H9 (cell line): Measurements from ENCODE around the gene SPCS2. TPM values are rescaled to one million over a fixed set of nuclear protein-coding genes. Genes with fewer than 3 reads are reported as not detected.

ENCODE experiments used
- DNase-seq: peaks from one replicate; pipeline ENCODE4 v3.0.0-alpha.2; 2017
- H2AFZ ChIP-seq: one replicate; pipeline ENCODE4 v1.6.1; 2013; ENCODE audit warnings: mild to moderate bottlenecking, low read length, control low read depth, moderate library complexity
- H2AK5ac ChIP-seq: 2 replicates; pipeline ENCODE4 v1.6.1; 2013; ENCODE audit warnings: low read length, control low read depth, mixed read lengths; ENCODE audit not compliant: insufficient read length
- H2BK120ac ChIP-seq: one replicate; pipeline ENCODE4 v1.6.1; 2013; ENCODE audit warnings: low read depth, mild to moderate bottlenecking, low read length, control low read depth, inconsistent platforms; ENCODE audit not compliant: poor library complexity, severe bottlenecking
- H2BK12ac ChIP-seq: 2 replicates; pipeline ENCODE4 v1.6.1; 2013; ENCODE audit warnings: low read length, control low read depth, mixed read lengths, low read depth; ENCODE audit not compliant: insufficient read length
- H2BK15ac ChIP-seq: 2 replicates; pipeline ENCODE4 v1.6.1; 2013; ENCODE audit warnings: low read depth, low read length, control low read depth
- H2BK20ac ChIP-seq: one replicate; pipeline ENCODE4 v1.6.1; 2013; ENCODE audit warnings: low read depth, mild to moderate bottlenecking, low read length, control low read depth, inconsistent platforms; ENCODE audit not compliant: poor library complexity, severe bottlenecking
- H2BK5ac ChIP-seq: 2 replicates; pipeline ENCODE4 v1.6.1; 2013; ENCODE audit warnings: low read length, control low read depth, mixed read lengths; ENCODE audit not compliant: insufficient read length
- H3K14ac ChIP-seq: 2 replicates; pipeline ENCODE4 v1.6.1; 2013; ENCODE audit warnings: low read length, control low read depth; ENCODE audit not compliant: insufficient read depth
- H3K18ac ChIP-seq: 2 replicates; pipeline ENCODE4 v1.6.1; 2013; ENCODE audit warnings: low read depth, mild to moderate bottlenecking, mixed read lengths, low read length, control low read depth; ENCODE audit not compliant: insufficient read length
- H3K23ac ChIP-seq: 2 replicates; pipeline ENCODE4 v1.6.1; 2013; ENCODE audit warnings: low read length, control low read depth, mixed read lengths, low read depth; ENCODE audit not compliant: insufficient read length
- H3K23me2 ChIP-seq: 2 replicates; pipeline ENCODE4 v1.6.1; 2013; ENCODE audit warnings: low read depth, mild to moderate bottlenecking, mixed read lengths, low read length, control low read depth; ENCODE audit not compliant: insufficient read length, poor library complexity, severe bottlenecking
- H3K27ac ChIP-seq: 2 replicates; pipeline ENCODE4 v1.5.1; 2013; ENCODE audit warnings: low read length, control low read depth, mixed read lengths, low read depth; ENCODE audit not compliant: insufficient read length
- H3K27me3 ChIP-seq: 2 replicates; pipeline ENCODE4 v1.6.1; 2013; ENCODE audit warnings: low read length, control low read depth, inconsistent platforms; ENCODE audit not compliant: insufficient read depth
- H3K4ac ChIP-seq: 2 replicates; pipeline ENCODE4 v1.6.1; 2013; ENCODE audit warnings: low read depth, mild to moderate bottlenecking, control low read depth, inconsistent platforms, low read length, moderate library complexity
- H3K4me1 ChIP-seq: 2 replicates; pipeline ENCODE4 v1.6.1; 2013; ENCODE audit warnings: low read length, control low read depth, inconsistent platforms; ENCODE audit not compliant: insufficient read depth
- H3K4me2 ChIP-seq: 2 replicates; pipeline ENCODE4 v1.6.1; 2013; ENCODE audit warnings: low read length, control low read depth, mixed read lengths; ENCODE audit not compliant: insufficient read length, insufficient read depth
- H3K56ac ChIP-seq: 2 replicates; pipeline ENCODE4 v1.6.1; 2013; ENCODE audit warnings: low read depth, mild to moderate bottlenecking, mixed read lengths, low read length, control low read depth; ENCODE audit not compliant: insufficient read length
- H3K79me1 ChIP-seq: 2 replicates; pipeline ENCODE4 v1.6.1; 2013; ENCODE audit warnings: low read depth, mild to moderate bottlenecking, moderate library complexity, low read length, control low read depth, inconsistent platforms; ENCODE audit not compliant: insufficient read depth, poor library complexity, severe bottlenecking
- H3K79me2 ChIP-seq: 2 replicates; pipeline ENCODE4 v1.6.1; 2013; ENCODE audit warnings: low read length, control low read depth, inconsistent platforms; ENCODE audit not compliant: insufficient read depth
- H3K9ac ChIP-seq: 2 replicates; pipeline ENCODE4 v1.6.1; 2013; ENCODE audit warnings: low read length, control low read depth, mixed read lengths; ENCODE audit not compliant: insufficient read length; ENCODE audit errors: extremely low read depth
- H3K9me3 ChIP-seq: one replicate; pipeline ENCODE4 v1.6.1; 2013; ENCODE audit warnings: low read depth, low read length, inconsistent platforms; ENCODE audit not compliant: control insufficient read depth
- H3T11ph ChIP-seq: one replicate; pipeline ENCODE4 v1.6.1; 2013; ENCODE audit warnings: mild to moderate bottlenecking, low read length, control low read depth, inconsistent platforms
- H4K20me1 ChIP-seq: one replicate; pipeline ENCODE4 v1.6.1; 2013; ENCODE audit not compliant: control insufficient read depth, insufficient read length, insufficient read depth
- H4K5ac ChIP-seq: 2 replicates; pipeline ENCODE4 v1.6.1; 2013; ENCODE audit warnings: low read depth, mild to moderate bottlenecking, mixed read lengths, low read length, control low read depth; ENCODE audit not compliant: insufficient read length
- H4K8ac ChIP-seq: replicated peaks from 2 replicates; pipeline ENCODE4 v1.6.1; 2013; ENCODE audit warnings: low read length, control low read depth, mixed read lengths, low read depth; ENCODE audit not compliant: insufficient read length
- H4K91ac ChIP-seq: 2 replicates; pipeline ENCODE4 v1.6.1; 2013; ENCODE audit warnings: low read depth, mild to moderate bottlenecking, moderate library complexity, mixed read lengths, low read length, control low read depth; ENCODE audit not compliant: insufficient read length
- H3K27ac Mint-ChIP-seq, 3 experiments: 2 replicates in 2 of 3; 3 replicates in 1 of 3; pipeline ENCODE4 v1.8.0; 2020 to 2021; ENCODE audit warnings: mixed read lengths in 3 of 3, mild to moderate bottlenecking in 1 of 3, moderate library complexity in 1 of 3
- H3K27me3 Mint-ChIP-seq: 2 replicates; pipeline ENCODE4 v1.8.0; 2021; ENCODE audit warnings: low read depth, mild to moderate bottlenecking, moderate library complexity, mixed read lengths
- H3K36me3 Mint-ChIP-seq, 3 experiments: 2 replicates in 2 of 3; 3 replicates in 1 of 3; pipeline ENCODE4 v1.8.0; 2020 to 2021; ENCODE audit warnings: low read depth in 3 of 3, mixed read lengths in 3 of 3; ENCODE audit not compliant: insufficient read depth in 1 of 3
- H3K4me1 Mint-ChIP-seq, 2 experiments: 2 replicates each; pipeline ENCODE4 v1.8.0; 2020; ENCODE audit warnings: mixed read lengths in 2 of 2
- H3K4me3 Mint-ChIP-seq, 2 experiments: 2 replicates in 1 of 2; 3 replicates in 1 of 2; pipeline ENCODE4 v1.8.0; 2020 to 2021; ENCODE audit warnings: mild to moderate bottlenecking in 2 of 2, mixed read lengths in 2 of 2, moderate library complexity in 1 of 2
- H3K9me3 Mint-ChIP-seq, 2 experiments: 2 replicates in 1 of 2; 3 replicates in 1 of 2; pipeline ENCODE4 v1.8.0; 2020; ENCODE audit warnings: mild to moderate bottlenecking in 2 of 2, mixed read lengths in 2 of 2, moderate library complexity in 1 of 2
- WGBS: extraction: QIAGEN DNeasy Blood & Tissue Kit; methylation state at CpG from one replicate; pipeline ENCODE4 v1.1.7; 2013; ENCODE audit warnings: missing lambda C conversion rate, low lambda C conversion rate, mixed read lengths; ENCODE audit not compliant: insufficient read length; ENCODE audit errors: extremely low coverage; 5-methylcytosine and 5-hydroxymethylcytosine counted together
- total RNA-seq: library from RNA; stranded (reverse); gene quantifications from 2 replicates; pipeline ENCODE4 v1.2.1, GENCODE V29; 2021
- TF ChIP-seq, protein P1 (sequence below): fragments of 200-600 bp; sonication (generic); conservative IDR thresholded peaks from 3 replicates; pipeline ENCODE4 v1.8.0; 2021; ENCODE audit warnings: antibody characterized with exemption, mild to moderate bottlenecking

The SPCS2 gene
- total RNA-seq, 1 experiment from 2014 or later = 144 TPM

DNA sequence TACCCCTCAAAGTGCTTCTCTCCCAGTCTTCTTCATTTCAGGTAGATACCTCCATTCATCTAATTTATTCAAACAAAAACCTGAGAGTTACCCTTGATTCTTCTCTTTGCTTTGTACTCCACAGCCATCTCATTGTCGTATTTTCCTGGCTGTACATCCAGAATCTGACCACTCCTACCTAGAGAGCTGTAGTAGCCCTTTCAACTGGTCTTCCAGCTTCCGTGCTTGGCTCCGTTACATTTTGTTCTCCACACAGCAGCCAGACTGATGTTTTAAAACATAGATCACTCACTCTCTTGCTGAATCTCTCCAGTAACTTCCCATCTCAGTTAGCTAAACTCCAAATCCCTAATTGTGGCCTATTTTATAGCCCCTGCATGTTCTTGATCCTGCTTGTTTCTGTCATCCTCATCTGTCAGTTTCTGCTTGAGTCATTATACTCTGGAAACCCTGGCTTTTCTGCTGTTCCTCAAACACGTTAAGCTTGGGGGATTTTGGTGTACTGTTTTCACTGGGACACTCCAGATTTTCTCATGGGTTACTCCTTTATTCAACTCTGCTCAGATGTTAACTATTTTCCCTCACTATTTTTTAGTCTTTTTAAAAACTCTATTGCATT is 7.4 kb downstream of the SPCS2 start:
- no peak overlapping the region for H2BK120ac ChIP-seq
- no peak overlapping the region for H3K14ac ChIP-seq
- no peak overlapping the region for H3K23ac ChIP-seq
- H3K4me1 ChIP-seq = no peaks in the 10 kb centered on the region
- Mint-ChIP-seq H3K36me3 (peaks cover 0 to 12% (median 6%) of the 10 kb centered on the region in 3 experiments; a peak in 5 of 7 replicates), H3K4me3 (no peak overlapping the region), H3K9me3 (no peaks in the 10 kb centered on the region), H3K4me1 (peaks cover 6 to 13% of the 10 kb centered on the region in 2 experiments), H3K27ac (no peak overlapping the region; a peak in 1 of 7 replicates), H3K27me3 (no peaks in the 10 kb centered on the region)
- H4K20me1 ChIP-seq = no peaks in the 10 kb centered on the region
- no peak overlapping the region for H4K8ac ChIP-seq
- H2BK20ac ChIP-seq = no peak overlapping the region
- H3K9me3 ChIP-seq = no peaks in the 10 kb centered on the region
- no peak overlapping the region for H4K91ac ChIP-seq
- H3K9ac ChIP-seq = no peak overlapping the region
- no peak overlapping the region for H2AK5ac ChIP-seq
- DNase-seq = no peak
- no peak overlapping the region for H3K56ac ChIP-seq
- H3T11ph ChIP-seq = no peak overlapping the region
- H2BK15ac ChIP-seq = no peak overlapping the region
- no peak overlapping the region for H3K27ac ChIP-seq
- no peaks in the 10 kb centered on the region for H3K27me3 ChIP-seq
- H3K79me1 ChIP-seq = peaks cover 7% of the 10 kb centered on the region
- no peak overlapping the region for H2AFZ ChIP-seq
- peaks cover 16% of the 10 kb centered on the region for H3K79me2 ChIP-seq
- H3K23me2 ChIP-seq = no peaks in the 10 kb centered on the region
- TF ChIP-seq, protein P1, sequence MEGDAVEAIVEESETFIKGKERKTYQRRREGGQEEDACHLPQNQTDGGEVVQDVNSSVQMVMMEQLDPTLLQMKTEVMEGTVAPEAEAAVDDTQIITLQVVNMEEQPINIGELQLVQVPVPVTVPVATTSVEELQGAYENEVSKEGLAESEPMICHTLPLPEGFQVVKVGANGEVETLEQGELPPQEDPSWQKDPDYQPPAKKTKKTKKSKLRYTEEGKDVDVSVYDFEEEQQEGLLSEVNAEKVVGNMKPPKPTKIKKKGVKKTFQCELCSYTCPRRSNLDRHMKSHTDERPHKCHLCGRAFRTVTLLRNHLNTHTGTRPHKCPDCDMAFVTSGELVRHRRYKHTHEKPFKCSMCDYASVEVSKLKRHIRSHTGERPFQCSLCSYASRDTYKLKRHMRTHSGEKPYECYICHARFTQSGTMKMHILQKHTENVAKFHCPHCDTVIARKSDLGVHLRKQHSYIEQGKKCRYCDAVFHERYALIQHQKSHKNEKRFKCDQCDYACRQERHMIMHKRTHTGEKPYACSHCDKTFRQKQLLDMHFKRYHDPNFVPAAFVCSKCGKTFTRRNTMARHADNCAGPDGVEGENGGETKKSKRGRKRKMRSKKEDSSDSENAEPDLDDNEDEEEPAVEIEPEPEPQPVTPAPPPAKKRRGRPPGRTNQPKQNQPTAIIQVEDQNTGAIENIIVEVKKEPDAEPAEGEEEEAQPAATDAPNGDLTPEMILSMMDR = no peak
- no peak overlapping the region for H2BK5ac ChIP-seq
- H3K4me2 ChIP-seq = no peak overlapping the region
- no CpG with 5 or more reads among the region's 4 CpGs for WGBS
- no peak overlapping the region for H2BK12ac ChIP-seq
- no peak overlapping the region for H4K5ac ChIP-seq
- no peak overlapping the region for H3K4ac ChIP-seq
- H3K18ac ChIP-seq = no peak overlapping the region
